Fibroblast of lung (primary cell): ENCODE data around the gene DSCAML1. TPM values are rescaled to one million over a fixed set of nuclear protein-coding genes. Genes with fewer than 3 reads are reported as not detected.

Source experiments
- DNase-seq, 2 donors: peaks; one replicate each; pipeline versions ENCODE4 v3.0.0 to v3.0.0-alpha.2; 2010; ENCODE audit warnings: low read depth in 2 of 2
- H2AFZ ChIP-seq: 2 replicates; pipeline ENCODE4 v1.5.1; 2012; ENCODE audit warnings: low read length, control low read depth, inconsistent platforms
- H3K27ac ChIP-seq: 2 replicates; pipeline ENCODE4 v1.5.1; 2011; ENCODE audit warnings: low read length, control low read depth; ENCODE audit not compliant: insufficient read depth
- H3K27me3 ChIP-seq: 2 replicates; pipeline ENCODE4 v1.5.1; 2011; ENCODE audit warnings: mild to moderate bottlenecking, low read length; ENCODE audit not compliant: control insufficient read depth, insufficient read depth
- H3K36me3 ChIP-seq: 2 replicates; pipeline ENCODE4 v1.5.1; 2011; ENCODE audit warnings: low read length; ENCODE audit not compliant: control insufficient read depth, insufficient read depth
- H3K4me1 ChIP-seq: 2 replicates; pipeline ENCODE4 v1.5.1; 2011; ENCODE audit warnings: low read length; ENCODE audit not compliant: control insufficient read depth, insufficient read depth; ENCODE audit errors: extremely low read depth
- H3K4me2 ChIP-seq: 2 replicates; pipeline ENCODE4 v1.5.1; 2011; ENCODE audit warnings: low read length, control low read depth; ENCODE audit not compliant: insufficient read depth; ENCODE audit errors: extremely low read depth
- H3K4me3 ChIP-seq, 4 experiments: fragments of 200-600 bp in 1 of 4; sonication (generic) in 1 of 4; replicated peaks in 1 of 4; 2 replicates each; pipeline ENCODE4 v1.5.1; 2011 to 2016; ENCODE audit warnings: low read length in 4 of 4, low read depth in 3 of 4, mild to moderate bottlenecking in 3 of 4, control low read depth in 2 of 4, inconsistent platforms in 1 of 4, mixed read lengths in 1 of 4; ENCODE audit not compliant: insufficient read depth in 1 of 4; ENCODE audit errors: control extremely low read depth in 1 of 4
- H3K79me2 ChIP-seq: 2 replicates; pipeline ENCODE4 v1.5.1; 2012; ENCODE audit warnings: mild to moderate bottlenecking, low read length, inconsistent platforms; ENCODE audit not compliant: control insufficient read depth, insufficient read depth
- H3K9ac ChIP-seq: 2 replicates; pipeline ENCODE4 v1.5.1; 2011; ENCODE audit warnings: mild to moderate bottlenecking, low read length, control low read depth; ENCODE audit not compliant: insufficient read depth
- H3K9me3 ChIP-seq: 2 replicates; pipeline ENCODE4 v1.5.1; 2012; ENCODE audit warnings: low read depth, low read length; ENCODE audit not compliant: control insufficient read depth, insufficient read depth
- H4K20me1 ChIP-seq: 2 replicates; pipeline ENCODE4 v1.5.1; 2011; ENCODE audit warnings: low read length; ENCODE audit not compliant: control insufficient read depth, insufficient read depth; ENCODE audit errors: extremely low read depth
- CTCF ChIP-seq, 2 donors: IDR thresholded peaks in 1 of 2; conservative IDR thresholded peaks in 1 of 2; 1 replicate in 1 of 2; 2 replicates in 1 of 2; pipeline ENCODE4 v1.5.1; 2011 to 2012; ENCODE audit warnings: low read length in 2 of 2, control low read depth in 1 of 2, inconsistent platforms in 1 of 2, low read depth in 1 of 2, mild to moderate bottlenecking in 1 of 2
- EZH2 ChIP-seq: IDR thresholded peaks from 2 replicates; pipeline ENCODE4 v1.5.1; 2012; ENCODE audit warnings: low read length, control low read depth, mild to moderate bottlenecking; ENCODE audit errors: missing control alignments
- polyA plus RNA-seq, 2 donors: library from polyadenylated mRNA; depleted of rRNA in 1 of 2; stranded (reverse) in 1 of 2; unstranded in 1 of 2; fragments of >200 nt; gene quantifications; 2 replicates each; pipeline ENCODE4 v1.2.1, GENCODE V29; 2011 to 2012; ENCODE audit warnings: missing spikeins in 1 of 2
- total RNA-seq: library from RNA; depleted of rRNA; stranded (reverse); fragments of >200 nt; gene quantifications from 2 replicates; pipeline ENCODE4 v1.2.1, GENCODE V29; 2014

The DSCAML1 gene
- total and polyA plus RNA-seq, 2 donors (not counting 1 experiment from before 2014, with no cell fraction given) = not detected

DNA sequence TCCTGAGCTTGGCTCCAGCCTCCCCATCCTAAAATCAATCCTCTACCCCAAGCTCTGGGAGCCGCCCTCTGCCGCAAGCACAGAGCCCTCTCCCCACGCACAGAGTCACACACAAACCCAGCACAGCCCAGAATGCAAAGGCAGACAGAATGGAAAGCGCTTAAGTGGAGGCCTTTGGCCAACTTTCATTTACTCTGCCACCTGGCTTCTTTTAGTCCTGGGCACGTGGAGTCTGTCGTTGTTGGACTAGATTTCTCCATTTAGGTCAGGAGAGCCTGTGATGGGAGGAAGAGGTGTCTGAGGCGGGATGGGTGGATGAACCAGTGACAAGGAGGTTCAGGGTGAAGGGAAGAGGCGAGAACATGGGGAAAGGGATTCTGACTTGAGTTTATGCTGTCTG, 191.7 kb downstream of the DSCAML1 start:
- H3K9ac ChIP-seq = no peak overlapping the region
- no peak overlapping the region for H2AFZ ChIP-seq
- H3K79me2 ChIP-seq = no peaks in the 10 kb centered on the region
- H3K4me3 ChIP-seq = no peak overlapping the region
- no peaks in the 10 kb centered on the region for H3K9me3 ChIP-seq
- H3K36me3 ChIP-seq = no peaks in the 10 kb centered on the region
- H3K27ac ChIP-seq = no peak overlapping the region
- no peaks in the 10 kb centered on the region for H3K27me3 ChIP-seq
- no peak for DNase-seq
- H3K4me1 ChIP-seq = no peaks in the 10 kb centered on the region
- H3K4me2 ChIP-seq = no peak overlapping the region
- TF ChIP-seq EZH2 = no peak
- TF ChIP-seq CTCF (conservative IDR thresholded peaks at IDR 0.05 in 1 of 2, IDR thresholded peaks at IDR 0.05 in 1 of 2; ENCODE audit: low read depth in 1 of 2, low read length in 2 of 2) = no peak
- H4K20me1 ChIP-seq = no peaks in the 10 kb centered on the region

- no peak overlapping the region for H3K27ac ChIP-seq
- no peaks in the 10 kb centered on the region for H3K27me3 ChIP-seq
- no peaks in the 10 kb centered on the region for H3K79me2 ChIP-seq
- peak; percentile 4 to 8 for DNase-seq
- H3K9ac ChIP-seq = no peak overlapping the region
- TF ChIP-seq EZH2 (no peak), CTCF (conservative IDR thresholded peaks at IDR 0.05 in 1 of 2, IDR thresholded peaks at IDR 0.05 in 1 of 2; ENCODE audit: low read depth in 1 of 2, low read length in 2 of 2) (no peak)
- no peak overlapping the region for H3K4me2 ChIP-seq
- H3K9me3 ChIP-seq = no peaks in the 10 kb centered on the region
- no peaks in the 10 kb centered on the region for H4K20me1 ChIP-seq
- H3K4me1 ChIP-seq = no peaks in the 10 kb centered on the region
- H3K4me3 ChIP-seq = no peak overlapping the region
- no peaks in the 10 kb centered on the region for H3K36me3 ChIP-seq
- no peak overlapping the region for H2AFZ ChIP-seq
These were observed 192.6 kb downstream of the DSCAML1 start for GRCh38 chr11:117604336-117604995.

DNA sequence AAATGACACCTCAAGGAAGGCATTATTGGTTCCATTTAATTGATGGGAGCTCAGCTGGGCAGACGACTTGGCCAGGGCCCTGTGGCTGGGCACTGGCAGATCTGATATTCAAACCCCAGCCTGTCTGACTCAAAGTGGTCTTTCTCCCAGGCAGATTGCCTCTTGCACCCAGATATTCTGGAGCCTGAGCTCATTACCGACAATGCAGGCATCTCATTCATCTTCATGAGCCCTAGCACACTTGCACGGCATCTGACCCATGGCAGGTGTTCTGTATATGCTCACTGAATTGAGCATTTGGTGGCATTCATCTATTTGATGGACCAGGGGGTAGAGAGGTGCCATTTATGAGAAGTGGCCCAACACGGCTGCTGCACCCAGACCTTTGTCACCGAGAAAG, 193.1 kb downstream of the DSCAML1 start:
- H4K20me1 ChIP-seq = no peaks in the 10 kb centered on the region
- no peak overlapping the region for H3K9ac ChIP-seq
- H3K4me2 ChIP-seq = no peak overlapping the region
- H2AFZ ChIP-seq = no peak overlapping the region
- no peaks in the 10 kb centered on the region for H3K79me2 ChIP-seq
- no peaks in the 10 kb centered on the region for H3K9me3 ChIP-seq
- DNase-seq = no peak
- no peaks in the 10 kb centered on the region for H3K36me3 ChIP-seq
- H3K27me3 ChIP-seq = no peaks in the 10 kb centered on the region
- no peak overlapping the region for H3K4me3 ChIP-seq
- TF ChIP-seq CTCF (conservative IDR thresholded peaks at IDR 0.05 in 1 of 2, IDR thresholded peaks at IDR 0.05 in 1 of 2; ENCODE audit: low read depth in 1 of 2, low read length in 2 of 2) = no peak
- TF ChIP-seq EZH2 = no peak
- H3K4me1 ChIP-seq = no peaks in the 10 kb centered on the region
- no peak overlapping the region for H3K27ac ChIP-seq
